HCT116 (cell line): ENCODE results near the gene RXFP2. TPM values are rescaled to one million over a fixed set of nuclear protein-coding genes. Genes with fewer than 3 reads are reported as not detected.

ENCODE experiments used
- ATAC-seq: fragments of 200-7000 bp; cut with Tn5 transposase; 2 replicates; pipeline ENCODE4 v1.9.1; 2020; ENCODE audit warnings: mild to moderate bottlenecking, moderate library complexity
- Bru-seq: library from RNA; stranded (reverse); fragments of 400-500 nt; gene quantifications from one replicate; lab custom pipeline; 2021; lab: Mats Ljungman, UMichigan
- BruChase-seq, 2 experiments: library from RNA; stranded (reverse); fragments of 400-500 nt; gene quantifications; one replicate each; lab custom pipeline; 2021; lab: Mats Ljungman, UMichigan
- BruUV-seq: library from RNA; stranded (reverse); fragments of 400-500 nt; replicated peaks from 2 replicates; lab custom pipeline; 2021; lab: Mats Ljungman, UMichigan
- CTCF ChIA-PET: fragments of 300-600 bp; sonication (Branson Sonifier 250); formaldehyde crosslinking; loops from one replicate; lab custom pipeline; 2021; ENCODE audit warnings: antibody characterized with exemption; lab: Charles Lee
- POLR2A ChIA-PET: fragments of 300-600, 350-600 bp; sonication (Branson Sonifier 250); formaldehyde crosslinking; loops from one replicate; lab custom pipeline; 2021; ENCODE audit warnings: antibody characterized with exemption; lab: Charles Lee
- RAD21 ChIA-PET, 2 experiments: fragments of 300-600 bp; sonication (Branson Sonifier 250); formaldehyde crosslinking; loops; one replicate each; lab custom pipeline; 2023; ENCODE audit warnings: low total read pairs in 2 of 2; ENCODE audit not compliant: uncharacterized antibody in 2 of 2, unreplicated experiment in 2 of 2, low non-redundant PET in 1 of 2; lab: Charles Lee
- DNase-seq: peaks from one replicate; pipeline ENCODE4 v3.0.0-alpha.2; 2010; ENCODE audit warnings: low read depth, low spot score
- H2AFZ ChIP-seq: fragments of 200-600 bp; shearing (Covaris generic), sonication (generic); 2 replicates; pipeline ENCODE4 v1.6.1; 2017; ENCODE audit warnings: low read depth, mixed run types, mixed read lengths, antibody characterized with exemption, low read length; ENCODE audit not compliant: poor library complexity, severe bottlenecking
- H3K27ac ChIP-seq: 2 replicates; pipeline ENCODE4 v1.5.1; 2012; ENCODE audit warnings: low read depth, low read length
- H3K27me3 ChIP-seq: fragments of 200-600 bp; sonication (generic); 2 replicates; pipeline ENCODE4 v1.6.1; 2016; ENCODE audit warnings: mixed run types, low read length, mixed read lengths; ENCODE audit not compliant: insufficient read depth
- H3K36me3 ChIP-seq, 2 experiments: fragments of 200-500 bp in 1 of 2; fragments of 200-600 bp in 1 of 2; sonication (Bioruptor generic) in 1 of 2; sonication (generic) in 1 of 2; 2 replicates each; pipeline versions ENCODE4 v1.5.1 to v1.6.1; 2014 to 2016; ENCODE audit warnings: low read length in 2 of 2, inconsistent platforms in 1 of 2, mixed read lengths in 1 of 2, mixed run types in 1 of 2; ENCODE audit not compliant: insufficient read depth in 2 of 2, control insufficient read depth in 1 of 2
- H3K4me1 ChIP-seq, 2 experiments: fragments of 200-600 bp in 1 of 2; sonication (generic) in 1 of 2; 2 replicates each; pipeline versions ENCODE4 v1.5.1 to v1.6.1; 2012 to 2017; ENCODE audit warnings: low read length in 2 of 2, inconsistent platforms in 1 of 2, mild to moderate bottlenecking in 1 of 2, mixed read lengths in 1 of 2, mixed run types in 1 of 2, moderate library complexity in 1 of 2; ENCODE audit not compliant: insufficient read depth in 2 of 2, control insufficient read depth in 1 of 2
- H3K4me2 ChIP-seq: fragments of 200-600 bp; sonication (generic); 2 replicates; pipeline ENCODE4 v1.6.1; 2017; ENCODE audit warnings: mixed run types, low read length, mixed read lengths
- H3K4me3 ChIP-seq, 2 experiments: fragments of 200-600 bp in 1 of 2; sonication (generic) in 1 of 2; replicated peaks in 1 of 2; 2 replicates each; pipeline ENCODE4 v1.5.1; 2011 to 2016; ENCODE audit warnings: low read length in 2 of 2, control low read depth in 1 of 2, low read depth in 1 of 2, mild to moderate bottlenecking in 1 of 2, mixed read lengths in 1 of 2, mixed run types in 1 of 2
- H3K79me2 ChIP-seq: fragments of 200-600 bp; sonication (generic); 2 replicates; pipeline ENCODE4 v1.6.1; 2017; ENCODE audit warnings: mild to moderate bottlenecking, mixed run types, low read length, moderate library complexity, mixed read lengths; ENCODE audit not compliant: insufficient read depth
- H3K9ac ChIP-seq: fragments of 200-600 bp; sonication (generic); 2 replicates; pipeline ENCODE4 v1.6.1; 2016; ENCODE audit warnings: low read length, mixed read lengths
- H3K9me2 ChIP-seq: fragments of 200-600 bp; sonication (generic), shearing (Covaris generic); 2 replicates; pipeline ENCODE4 v1.6.1; 2017; ENCODE audit warnings: mixed run types, mild to moderate bottlenecking, moderate library complexity; ENCODE audit not compliant: insufficient read depth
- H3K9me3 ChIP-seq, 2 experiments: fragments of 200-500 bp in 1 of 2; fragments of 200-600 bp in 1 of 2; sonication (Bioruptor generic) in 1 of 2; sonication (generic) in 1 of 2; 2 replicates each; pipeline ENCODE4 v1.6.1; 2014 to 2017; ENCODE audit warnings: low read length in 2 of 2, mixed read lengths in 2 of 2, inconsistent platforms in 1 of 2, low read depth in 1 of 2, mild to moderate bottlenecking in 1 of 2, mixed run types in 1 of 2, moderate library complexity in 1 of 2; ENCODE audit not compliant: control insufficient read depth in 1 of 2, insufficient read depth in 1 of 2
- H4K20me1 ChIP-seq: fragments of 200-600 bp; sonication (generic), shearing (Covaris generic); 2 replicates; pipeline ENCODE4 v1.6.1; 2017; ENCODE audit warnings: mixed run types, mild to moderate bottlenecking, moderate library complexity; ENCODE audit not compliant: insufficient read depth
- EGR1 ChIP-seq: IDR thresholded peaks from 2 replicates; pipeline ENCODE4 v1.6.1; 2012; ENCODE audit warnings: low read depth
- EZH2phosphoT487 ChIP-seq: fragments of 200-600 bp; IDR thresholded peaks from 2 replicates; pipeline ENCODE4 v1.6.1; 2018; ENCODE audit warnings: antibody characterized with exemption, borderline replicate concordance
- JUND ChIP-seq: IDR thresholded peaks from 2 replicates; pipeline ENCODE4 v1.6.1; 2012
- MAX ChIP-seq: IDR thresholded peaks from 2 replicates; pipeline ENCODE4 v1.6.1; 2012
- SRF ChIP-seq: IDR thresholded peaks from 2 replicates; pipeline ENCODE4 v1.6.1; 2012; ENCODE audit warnings: low read depth
- TCF7L2 ChIP-seq: IDR thresholded peaks from 2 replicates; pipeline ENCODE4 v1.7.0; 2011; ENCODE audit warnings: borderline replicate concordance, inconsistent platforms; ENCODE audit not compliant: insufficient read depth, insufficient read length; ENCODE audit errors: extremely low read depth
- intact Hi-C: fragments of 100-400 bp; cut with micrococcal nuclease; formaldehyde crosslinking; loops from 2 replicates; pipeline ENCODE4 v1.10.0; 2022
- long read RNA-seq: library from polyadenylated mRNA; unstranded; transcript quantifications from one replicate; pipeline ENCODE4 v2.0.0, GENCODE V29; 2021; ENCODE audit not compliant: unreplicated experiment
- polyA plus RNA-seq: library from polyadenylated mRNA; unstranded; fragments of >200 nt; gene quantifications from 2 replicates; pipeline ENCODE4 v1.2.1, GENCODE V29; 2012; ENCODE audit warnings: missing spikeins
- total RNA-seq: library from RNA; stranded (reverse); gene quantifications from one replicate; pipeline ENCODE4 v1.2.1, GENCODE V29; 2021; ENCODE audit not compliant: unreplicated experiment

The RXFP2 gene, protein sequence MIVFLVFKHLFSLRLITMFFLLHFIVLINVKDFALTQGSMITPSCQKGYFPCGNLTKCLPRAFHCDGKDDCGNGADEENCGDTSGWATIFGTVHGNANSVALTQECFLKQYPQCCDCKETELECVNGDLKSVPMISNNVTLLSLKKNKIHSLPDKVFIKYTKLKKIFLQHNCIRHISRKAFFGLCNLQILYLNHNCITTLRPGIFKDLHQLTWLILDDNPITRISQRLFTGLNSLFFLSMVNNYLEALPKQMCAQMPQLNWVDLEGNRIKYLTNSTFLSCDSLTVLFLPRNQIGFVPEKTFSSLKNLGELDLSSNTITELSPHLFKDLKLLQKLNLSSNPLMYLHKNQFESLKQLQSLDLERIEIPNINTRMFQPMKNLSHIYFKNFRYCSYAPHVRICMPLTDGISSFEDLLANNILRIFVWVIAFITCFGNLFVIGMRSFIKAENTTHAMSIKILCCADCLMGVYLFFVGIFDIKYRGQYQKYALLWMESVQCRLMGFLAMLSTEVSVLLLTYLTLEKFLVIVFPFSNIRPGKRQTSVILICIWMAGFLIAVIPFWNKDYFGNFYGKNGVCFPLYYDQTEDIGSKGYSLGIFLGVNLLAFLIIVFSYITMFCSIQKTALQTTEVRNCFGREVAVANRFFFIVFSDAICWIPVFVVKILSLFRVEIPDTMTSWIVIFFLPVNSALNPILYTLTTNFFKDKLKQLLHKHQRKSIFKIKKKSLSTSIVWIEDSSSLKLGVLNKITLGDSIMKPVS
- total RNA-seq, result not detected
- not detected in 2 replicates for polyA plus RNA-seq
- Bru-seq, nascent RNA, result not detected
- BruChase-seq, experiment 1, labeled RNA remaining after a 6-hour chase, result not detected
- BruChase-seq, experiment 2, labeled RNA remaining after a 2-hour chase, result not detected
- long read RNA-seq, result 0 reads

GRCh38 chr13:31739226-31739625, at the start of gene RXFP2:
RXFP2 (plus strand) TSS chr13:31739526; CDS start chr13:31739613, 87 bp downstream.
- no peak for TF ChIP-seq TCF7L2
- no peak for TF ChIP-seq MAX
- no peak for TF ChIP-seq SRF
- no peak for TF ChIP-seq EZH2phosphoT487
- no peak within 1 kb of the TSS for H3K27ac ChIP-seq
- no peak within 1 kb of the TSS for H3K4me3 ChIP-seq
- peaks cover 53% of the 10 kb centered on the region for H3K27me3 ChIP-seq
- RAD21 ChIA-PET, result no interaction called here
- no peaks in the 10 kb centered on the region for H3K36me3 ChIP-seq
- no peaks in the 10 kb centered on the region for H3K79me2 ChIP-seq
- DNase-seq, result no peak
- H3K9ac ChIP-seq, result no peak within 1 kb of the TSS
- POLR2A ChIA-PET, result no interaction called here
- no TSS peak for BruUV-seq
- no peaks in the 10 kb centered on the region; the same call in 1 of the 2 replicates for H4K20me1 ChIP-seq
- H3K4me1 ChIP-seq, result no peaks in the 10 kb centered on the region
- CTCF ChIA-PET, result interaction anchor here (1.0 to 1.5 kb wide), 2 partner anchors 308 to 315 kb away, joined by 3 read pairs; no protein-coding TSS in a partner anchor
- H3K4me2 ChIP-seq, result no peak within 1 kb of the TSS
- ATAC-seq, result no peak
- intact Hi-C loops, result no loop called here
- no peak within 1 kb of the TSS for H2AFZ ChIP-seq
- no peaks in the 10 kb centered on the region for H3K9me2 ChIP-seq
- H3K9me3 ChIP-seq, result no peaks in the 10 kb centered on the region

DNA sequence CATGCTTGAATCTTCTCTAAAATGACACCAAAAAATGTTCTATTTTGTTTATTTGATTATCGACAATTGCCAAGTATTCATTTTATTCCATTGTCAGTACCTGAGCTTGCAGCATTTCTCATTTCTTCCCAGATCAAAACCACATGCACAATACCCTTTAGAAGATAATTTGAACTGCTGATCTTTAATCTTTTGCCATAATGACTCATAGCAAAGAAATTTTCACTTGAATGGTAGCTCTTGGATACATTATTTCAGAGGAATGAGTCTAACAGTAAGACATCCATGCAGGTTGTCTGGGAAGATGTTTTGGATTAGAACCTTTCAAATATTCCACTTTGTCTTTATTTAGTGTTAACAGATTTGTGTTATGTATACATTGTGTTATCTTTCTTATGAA, 42.0 kb upstream of the RXFP2 start:
- POLR2A ChIA-PET, result no interaction called here
- CTCF ChIA-PET, result no interaction called here
- H3K4me3 ChIP-seq, result no peak overlapping the region

More for the DNA sequence above, 42.0 kb upstream of the RXFP2 start:
- Histone ChIP-seq H3K27ac (no peak overlapping the region), H4K20me1 (no peaks in the 10 kb centered on the region), H3K36me3 (no peaks in the 10 kb centered on the region), H3K79me2 (no peaks in the 10 kb centered on the region), H3K9me2 (no peaks in the 10 kb centered on the region), H3K4me1 (no peaks in the 10 kb centered on the region), H3K27me3 (peaks cover 51% of the 10 kb centered on the region), H2AFZ (no peak overlapping the region), H3K9ac (no peak overlapping the region), H3K9me3 (no peaks in the 10 kb centered on the region), H3K4me2 (no peak overlapping the region)
- RAD21 ChIA-PET, result no interaction called here
- TF ChIP-seq JUND (no peak), EGR1 (no peak), TCF7L2 (no peak)
- ATAC-seq (no peak), DNase-seq (no peak)
- intact Hi-C loops, result no loop called here
- no TSS peak for BruUV-seq
